DND-41 (cell line): ENCODE measurements around the gene NAGPA.

Source experiments
- ATAC-seq: fragments of 200-7000 bp; cut with Tn5 transposase; 3 replicates; pipeline ENCODE4 v1.9.1; 2021; ENCODE audit warnings: low read depth; ENCODE audit not compliant: insufficient read depth
- DNase-seq: peaks from one replicate; pipeline ENCODE4 v3.0.0-alpha.2; 2020
- H2AFZ ChIP-seq: 2 replicates; pipeline ENCODE4 v1.6.0; 2012; ENCODE audit warnings: low read depth, low read length
- H3K27ac ChIP-seq: 2 replicates; pipeline ENCODE4 v1.5.1; 2012; ENCODE audit warnings: low read length, inconsistent platforms
- H3K27me3 ChIP-seq: fragments of 200-600 bp; sonication (generic); 2 replicates; pipeline ENCODE4 v1.6.0; 2012; ENCODE audit warnings: low read length, mild to moderate bottlenecking, inconsistent platforms; ENCODE audit not compliant: insufficient read depth, poor library complexity
- H3K36me3 ChIP-seq: 2 replicates; pipeline ENCODE4 v1.5.1; 2012; ENCODE audit warnings: low read length, inconsistent platforms; ENCODE audit not compliant: insufficient read depth
- H3K4me1 ChIP-seq: 2 replicates; pipeline ENCODE4 v1.5.1; 2012; ENCODE audit warnings: mild to moderate bottlenecking, low read length; ENCODE audit not compliant: insufficient read depth
- H3K4me2 ChIP-seq: 2 replicates; pipeline ENCODE4 v1.6.0; 2012; ENCODE audit warnings: mild to moderate bottlenecking, moderate library complexity, low read length, inconsistent platforms; ENCODE audit not compliant: insufficient read depth
- H3K4me3 ChIP-seq, 2 experiments: fragments of 200-600 bp in 1 of 2; shearing (Covaris generic) in 1 of 2; 2 replicates each; pipeline ENCODE4 v1.5.1; 2012 to 2016; ENCODE audit warnings: inconsistent platforms in 2 of 2, low read length in 2 of 2, mild to moderate bottlenecking in 2 of 2, low read depth in 1 of 2, moderate library complexity in 1 of 2
- H3K79me2 ChIP-seq: 2 replicates; pipeline ENCODE4 v1.6.0; 2012; ENCODE audit warnings: low read length, inconsistent platforms; ENCODE audit not compliant: insufficient read depth
- H3K9ac ChIP-seq: 2 replicates; pipeline ENCODE4 v1.6.0; 2012; ENCODE audit warnings: low read depth, mild to moderate bottlenecking, inconsistent platforms, low read length, moderate library complexity
- H3K9me3 ChIP-seq: 2 replicates; pipeline ENCODE4 v1.5.1; 2012; ENCODE audit warnings: low read length, moderate library complexity, mild to moderate bottlenecking, inconsistent platforms; ENCODE audit not compliant: insufficient read depth, severe bottlenecking
- H4K20me1 ChIP-seq: 2 replicates; pipeline ENCODE4 v1.6.0; 2012; ENCODE audit warnings: low read length; ENCODE audit not compliant: insufficient read depth
- EZH2 ChIP-seq: IDR thresholded peaks from 3 replicates; pipeline ENCODE4 v1.6.1; 2012; ENCODE audit warnings: borderline replicate concordance, low read depth, mild to moderate bottlenecking, moderate library complexity, low read length, inconsistent platforms; ENCODE audit not compliant: severe bottlenecking
- TF ChIP-seq, protein P1 (sequence below): IDR thresholded peaks from 2 replicates; pipeline ENCODE4 v1.5.1; 2012; ENCODE audit warnings: borderline replicate concordance, low read length, moderate library complexity, mild to moderate bottlenecking; ENCODE audit not compliant: poor library complexity, severe bottlenecking; ENCODE audit errors: extremely low read depth

The NAGPA gene

GRCh38 chr16:5072334-5073278 lies 38.9 kb upstream of the NAGPA start:
- Histone ChIP-seq H3K79me2 (peaks cover 20% of the 10 kb centered on the region), H3K4me2 (peak overlapping the region; percentile 80), H3K4me3 (peak overlapping the region; percentile 38 to 83; a peak in 3 of 4 replicates), H3K36me3 (peaks cover 35% of the 10 kb centered on the region), H2AFZ (peak overlapping the region; percentile 89), H3K4me1 (peaks cover 29% of the 10 kb centered on the region), H3K9ac (peak overlapping the region; percentile 64), H4K20me1 (no peaks in the 10 kb centered on the region), H3K27me3 (no peaks in the 10 kb centered on the region), H3K27ac (peak overlapping the region; percentile 72), H3K9me3 (no peaks in the 10 kb centered on the region)
- TF ChIP-seq, protein P1, sequence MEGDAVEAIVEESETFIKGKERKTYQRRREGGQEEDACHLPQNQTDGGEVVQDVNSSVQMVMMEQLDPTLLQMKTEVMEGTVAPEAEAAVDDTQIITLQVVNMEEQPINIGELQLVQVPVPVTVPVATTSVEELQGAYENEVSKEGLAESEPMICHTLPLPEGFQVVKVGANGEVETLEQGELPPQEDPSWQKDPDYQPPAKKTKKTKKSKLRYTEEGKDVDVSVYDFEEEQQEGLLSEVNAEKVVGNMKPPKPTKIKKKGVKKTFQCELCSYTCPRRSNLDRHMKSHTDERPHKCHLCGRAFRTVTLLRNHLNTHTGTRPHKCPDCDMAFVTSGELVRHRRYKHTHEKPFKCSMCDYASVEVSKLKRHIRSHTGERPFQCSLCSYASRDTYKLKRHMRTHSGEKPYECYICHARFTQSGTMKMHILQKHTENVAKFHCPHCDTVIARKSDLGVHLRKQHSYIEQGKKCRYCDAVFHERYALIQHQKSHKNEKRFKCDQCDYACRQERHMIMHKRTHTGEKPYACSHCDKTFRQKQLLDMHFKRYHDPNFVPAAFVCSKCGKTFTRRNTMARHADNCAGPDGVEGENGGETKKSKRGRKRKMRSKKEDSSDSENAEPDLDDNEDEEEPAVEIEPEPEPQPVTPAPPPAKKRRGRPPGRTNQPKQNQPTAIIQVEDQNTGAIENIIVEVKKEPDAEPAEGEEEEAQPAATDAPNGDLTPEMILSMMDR = no peak
- TF ChIP-seq EZH2 = no peak
- ATAC-seq (no peak), DNase-seq (no peak)

GRCh38 chr16:5071681-5072333 lies 38.1 kb upstream of the NAGPA start, which contains the start of gene ALG1:
ALG1 (plus strand) TSS chr16:5071843; CDS start chr16:5071850, 7 bp downstream.
- H3K79me2 ChIP-seq = peaks cover 20% of the 10 kb centered on the region
- H2AFZ ChIP-seq = peak within 1 kb of the TSS; percentile 89
- H3K9me3 ChIP-seq = no peaks in the 10 kb centered on the region

GRCh38 chr16:5071341-5071680 lies 37.6 kb upstream of the NAGPA start:
- ATAC-seq = no peak
- H2AFZ ChIP-seq = peak overlapping the region; percentile 89
- peaks cover 28% of the 10 kb centered on the region for H3K36me3 ChIP-seq
- no peak for DNase-seq
- peak overlapping the region; percentile 38 to 83 for H3K4me3 ChIP-seq
- no peaks in the 10 kb centered on the region for H3K9me3 ChIP-seq
- peaks cover 29% of the 10 kb centered on the region for H3K4me1 ChIP-seq
- H3K9ac ChIP-seq = peak overlapping the region; percentile 64
- H3K27ac ChIP-seq = peak overlapping the region; percentile 72
- TF ChIP-seq, protein P1 = no peak
- TF ChIP-seq EZH2 = no peak
- peaks cover 20% of the 10 kb centered on the region for H3K79me2 ChIP-seq
- peak overlapping the region; percentile 80 for H3K4me2 ChIP-seq
- H3K27me3 ChIP-seq = no peaks in the 10 kb centered on the region
- no peaks in the 10 kb centered on the region for H4K20me1 ChIP-seq

More at GRCh38 chr16:5071681-5072333, 38.1 kb upstream of the NAGPA start, which contains the start of gene ALG1:
- TF ChIP-seq, protein P1 = no peak
- TF ChIP-seq EZH2 = no peak
- peak within 1 kb of the TSS; percentile 64 for H3K9ac ChIP-seq
- peaks cover 30% of the 10 kb centered on the region for H3K36me3 ChIP-seq
- peak within 1 kb of the TSS; percentile 38 to 83 for H3K4me3 ChIP-seq
- H3K4me1 ChIP-seq = peaks cover 29% of the 10 kb centered on the region
- DNase-seq = peak; percentile 89
- no peaks in the 10 kb centered on the region for H3K27me3 ChIP-seq
- peak within 1 kb of the TSS; percentile 72 for H3K27ac ChIP-seq
- peak within 1 kb of the TSS; percentile 80 for H3K4me2 ChIP-seq
- no peaks in the 10 kb centered on the region for H4K20me1 ChIP-seq
- peak; percentile 93 for ATAC-seq
